ENCODE data around the gene INHBB. TPM values are rescaled to one million over a fixed set of nuclear protein-coding genes. Genes with fewer than 3 reads are reported as not detected.

The INHBB gene
- total and polyA plus RNA-seq, 9 of the 15 experiments (the other 6 are each of a cell fraction or from before 2014, with no cell fraction given), result not detected

GRCh38 chr2:120344214-120344975 lies 1.5 kb upstream of the INHBB start:
- Histone ChIP-seq H3K4me2 (ENCODE audit: insufficient read depth, low read length) (no peak overlapping the region), H4K20me1 (replicated peaks; ENCODE audit: control insufficient read depth, insufficient read depth, low read length) (peaks cover 19% of the 10 kb centered on the region), H3K4me1 (replicated peaks in 1 of 2; ENCODE audit: control insufficient read depth in 2 of 2, insufficient read depth in 2 of 2, low read length in 2 of 2) (peaks cover 0 to 10% of the 10 kb centered on the region in 2 experiments; a peak in 2 of 5 replicates), H3K79me2 (ENCODE audit: control insufficient read depth, insufficient read depth, low read length) (no peaks in the 10 kb centered on the region), H2AFZ (ENCODE audit: low read depth, low read length) (no peak overlapping the region), H3K4me3 (no peak overlapping the region), H3K27me3 (ENCODE audit: control insufficient read depth in 2 of 2, insufficient read depth in 2 of 2, low read length in 2 of 2) (peaks cover 31 to 67% of the 10 kb centered on the region in 2 experiments), H3K27ac (ENCODE audit: extremely low read depth, low read depth, low read length) (no peak overlapping the region), H3K36me3 (ENCODE audit: control insufficient read depth, insufficient read depth, low read length) (no peaks in the 10 kb centered on the region), H3K9me3 (replicated peaks; ENCODE audit: control insufficient read depth, insufficient read depth, low read depth, low read length) (no peaks in the 10 kb centered on the region), H3K9me1 (ENCODE audit: control insufficient read depth, insufficient read depth, low read length) (no peaks in the 10 kb centered on the region), H3K9ac (ENCODE audit: insufficient read depth in 1 of 2, low read depth in 2 of 2, low read length in 2 of 2) (no peak overlapping the region)
- ChIA-PET CTCF (ENCODE audit: low intra/inter-chr PET ratio) (interaction anchor here (1.3 to 1.7 kb wide), 2 partner anchors 332 to 336 kb away, joined by 4 to 6 read pairs; no protein-coding TSS in a partner anchor), POLR2A (interaction anchor here (0.5 kb wide), 1 partner anchor 102 kb away, joined by 3 read pairs; no protein-coding TSS in a partner anchor)
- in situ Hi-C loops (cut with MboI) (loop anchor here (10.0 kb wide), 1 partner anchor 330 kb away; no protein-coding TSS in a partner anchor), intact Hi-C loops (cut with micrococcal nuclease) (loop anchor here (5.0 kb wide), 1 partner anchor 113 kb away; no protein-coding TSS in a partner anchor)
- FAIRE-seq (no peak), ATAC-seq (no peak), DNase-seq (ENCODE audit: extremely low read depth in 1 of 4, low spot score in 3 of 4) (no peak)
- 58% methylated on average over 8 of the region's 75 CpGs for WGBS (ENCODE audit: insufficient coverage, low coverage, missing lambda C conversion rate)
- BruUV-seq (replicated peaks), result no TSS peak
- TF ChIP-seq IRF2 (CRISPR knock-in tag; IDR thresholded peaks at IDR 0.05) (no peak), CBFA2T3 (IDR thresholded peaks at IDR 0.05) (no peak), ZKSCAN3 (CRISPR knock-in tag; IDR thresholded peaks at IDR 0.05) (no peak), LCOR (CRISPR knock-in tag; IDR thresholded peaks at IDR 0.05) (no peak), XRCC5 (IDR thresholded peaks at IDR 0.05; ENCODE audit: low read depth, low read length) (no peak), ZNF780A (CRISPR knock-in tag; IDR thresholded peaks at IDR 0.05) (no peak), RUNX1 (IDR thresholded peaks at IDR 0.05; ENCODE audit: low read depth) (no peak), SRSF9 (IDR thresholded peaks at IDR 0.05; ENCODE audit: borderline replicate concordance, low read depth, low read length) (no peak), ZFX (CRISPR knock-in tag; IDR thresholded peaks at IDR 0.05) (no peak), SAFB (IDR thresholded peaks at IDR 0.05; ENCODE audit: borderline replicate concordance, low read depth, low read length) (no peak), PHF20 (IDR thresholded peaks at IDR 0.05; ENCODE audit: partially characterized antibody) (no peak), CREB1 (IDR thresholded peaks at IDR 0.05) (no peak), CREB1 (CRISPR knock-in tag; IDR thresholded peaks at IDR 0.05) (no peak), CREB5 (CRISPR knock-in tag; IDR thresholded peaks at IDR 0.05) (no peak), POLR2G (IDR thresholded peaks at IDR 0.05; ENCODE audit: low read depth, low read length) (no peak), ZNF449 (CRISPR knock-in tag; IDR thresholded peaks at IDR 0.05) (no peak), MTF1 (CRISPR knock-in tag; IDR thresholded peaks at IDR 0.05; ENCODE audit: borderline replicate concordance) (no peak)
- TF ChIP-seq, protein P1, sequence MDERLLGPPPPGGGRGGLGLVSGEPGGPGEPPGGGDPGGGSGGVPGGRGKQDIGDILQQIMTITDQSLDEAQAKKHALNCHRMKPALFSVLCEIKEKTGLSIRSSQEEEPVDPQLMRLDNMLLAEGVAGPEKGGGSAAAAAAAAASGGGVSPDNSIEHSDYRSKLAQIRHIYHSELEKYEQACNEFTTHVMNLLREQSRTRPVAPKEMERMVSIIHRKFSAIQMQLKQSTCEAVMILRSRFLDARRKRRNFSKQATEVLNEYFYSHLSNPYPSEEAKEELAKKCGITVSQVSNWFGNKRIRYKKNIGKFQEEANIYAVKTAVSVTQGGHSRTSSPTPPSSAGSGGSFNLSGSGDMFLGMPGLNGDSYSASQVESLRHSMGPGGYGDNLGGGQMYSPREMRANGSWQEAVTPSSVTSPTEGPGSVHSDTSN (CRISPR knock-in tag; IDR thresholded peaks at IDR 0.05; ENCODE audit: low read depth), result no peak
- TF ChIP-seq, protein P1 (tag; conservative IDR thresholded peaks at IDR 0.05; ENCODE audit: low read depth), result no peak

Data from K562 (cell line).